Stimulated activated naive CD8-positive, alpha-beta T cell treated with anti-CD3 and anti-CD28 coated beads, Interleukin-15, Interleukin-2, amounts not matched to agents 100 U/mL and 50 U/mL, for 24 hours (primary cell): ENCODE data around the gene TWIST2.

Experiments used
- ATAC-seq: fragments of 150-1000 bp; cut with Tn5 transposase; one replicate; pipeline ENCODE4 v1.10.0; 2021
- DNase-seq: peaks from one replicate; pipeline ENCODE4 v3.0.0; 2021

TWIST2 gene

GRCh38 chr2:238838786-238839327 lies 9.0 kb upstream of the TWIST2 start:
- no peak for ATAC-seq
- DNase-seq: no peak

DNA sequence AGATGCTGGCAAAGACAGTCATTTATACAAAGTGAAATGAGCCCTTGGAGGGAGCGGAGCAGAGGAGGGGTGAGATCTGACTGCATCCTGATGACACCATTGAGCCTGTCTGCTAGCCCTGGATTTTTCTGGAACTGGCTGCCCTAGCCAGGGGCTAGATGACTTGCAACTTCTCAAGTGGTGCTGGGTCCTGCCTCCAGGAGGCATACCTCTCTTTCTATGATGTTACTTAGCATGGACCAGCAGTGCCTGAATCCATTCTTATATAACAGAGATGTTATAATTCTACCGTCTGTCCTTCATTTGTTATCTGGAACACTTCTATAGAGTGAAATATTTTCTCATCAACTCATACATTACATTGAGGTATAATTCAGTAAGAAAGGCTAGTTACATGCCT lies 8.5 kb upstream of the TWIST2 start:
- ATAC-seq: no peak
- no peak for DNase-seq

DNA sequence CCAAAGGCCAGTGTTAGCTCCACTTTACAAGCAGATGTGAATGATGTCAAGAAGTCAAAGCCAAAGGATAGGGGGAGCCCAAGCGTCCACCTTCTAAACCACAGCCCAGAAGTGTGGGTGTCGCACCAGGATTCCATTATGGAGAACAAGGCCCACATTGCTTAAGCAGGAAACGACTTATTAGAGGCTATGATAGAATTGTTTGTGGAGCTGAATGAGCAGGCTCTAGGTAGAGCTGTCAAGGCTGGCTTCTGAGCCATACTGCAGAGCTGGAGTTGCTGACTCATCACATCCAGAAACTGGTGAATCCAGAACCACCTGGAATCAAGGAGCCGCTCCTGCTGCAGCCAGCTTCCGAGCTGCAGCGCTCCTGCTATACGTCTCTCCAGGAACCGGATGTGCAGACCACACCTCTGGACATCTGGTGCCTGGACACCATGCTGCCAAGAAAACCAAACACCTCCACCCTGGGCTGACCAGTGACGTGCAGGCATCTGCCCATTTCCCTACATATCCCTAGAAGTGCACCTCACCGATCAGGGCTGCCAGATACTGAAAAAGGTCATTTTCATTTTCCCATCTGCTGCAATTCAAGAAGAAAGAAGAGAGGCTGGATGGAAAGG lies 6.2 kb upstream of the TWIST2 start:
- DNase-seq: no peak
- no peak for ATAC-seq

DNA sequence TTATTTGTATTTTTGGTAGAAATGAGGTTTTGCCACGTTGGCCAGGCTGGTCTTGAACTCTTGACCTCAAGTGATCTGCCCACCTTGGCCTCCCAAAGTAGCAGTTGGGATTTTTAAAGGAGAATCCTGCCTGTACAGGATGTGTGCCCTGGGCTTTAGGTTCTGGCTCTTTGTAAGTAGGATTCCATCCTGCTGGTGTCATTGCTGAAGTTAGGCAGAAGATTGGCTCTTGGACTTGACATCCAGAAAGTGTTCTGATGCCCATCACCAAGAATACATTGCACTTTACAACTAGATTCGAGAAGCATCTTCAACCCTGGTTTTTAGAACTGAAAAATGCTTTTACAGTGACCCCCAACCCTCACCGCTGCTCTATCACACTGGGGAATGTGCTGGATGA lies 4.4 kb upstream of the TWIST2 start:
- ATAC-seq (no peak), DNase-seq (no peak)

DNA sequence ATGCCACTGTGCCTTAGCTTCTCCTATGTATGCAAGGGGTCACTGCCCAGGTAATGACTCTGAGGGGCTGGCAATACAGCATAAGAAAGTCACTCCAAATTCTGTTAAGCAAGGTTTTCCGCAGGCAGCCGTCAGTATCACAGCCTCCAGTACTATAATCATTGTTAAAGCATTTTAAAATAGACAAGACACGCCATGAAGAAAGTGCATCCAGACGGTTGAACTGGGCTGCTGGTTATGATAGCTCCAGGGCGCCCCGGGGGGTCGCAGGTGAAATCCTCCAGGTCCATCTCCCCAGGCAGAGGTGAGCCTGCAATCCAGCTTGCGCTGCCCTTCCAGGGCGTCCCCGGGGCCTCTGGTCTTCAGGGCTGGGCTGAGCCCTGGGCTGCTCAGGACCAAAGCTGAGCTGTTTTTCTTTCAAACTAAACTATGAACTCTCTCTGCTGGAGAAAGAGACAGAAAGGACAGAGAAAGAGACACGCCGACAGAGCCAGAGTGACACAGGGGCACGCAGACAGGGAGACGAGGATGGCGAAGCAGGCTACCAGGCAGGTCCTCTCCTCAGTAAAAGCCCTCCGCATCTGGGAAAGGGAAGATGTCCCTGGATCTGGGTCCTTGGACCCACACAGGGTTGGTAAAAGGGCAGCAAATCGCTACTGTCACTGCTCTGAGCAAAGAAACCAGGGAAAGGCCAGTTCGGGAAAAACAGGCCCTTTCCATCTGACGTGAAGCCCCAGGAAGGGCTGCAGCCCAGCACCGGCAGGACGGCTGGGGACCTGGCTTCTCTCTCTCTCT lies 2.1 kb upstream of the TWIST2 start:
- no peak for DNase-seq

GRCh38 chr2:238846378-238846627 lies 1.6 kb upstream of the TWIST2 start:
- ATAC-seq: no peak

More for the DNA sequence above, 2.1 kb upstream of the TWIST2 start:
- no peak for ATAC-seq

GRCh38 chr2:238846628-238847418 lies 1.1 kb upstream of the TWIST2 start:
- DNase-seq (no peak), ATAC-seq (no peak)

More at GRCh38 chr2:238846378-238846627, 1.6 kb upstream of the TWIST2 start:
- no peak for DNase-seq

GRCh38 chr2:238847419-238847801 lies 475 bp upstream of the TWIST2 start:
- DNase-seq: no peak
- no peak for ATAC-seq

GRCh38 chr2:238848691-238848975 lies 748 bp downstream of the TWIST2 start:
- no peak for DNase-seq
- no peak for ATAC-seq

- ATAC-seq (no peak), DNase-seq (no peak)
Observed at GRCh38 chr2:238848976-238849853, 1.3 kb downstream of the TWIST2 start.

DNA sequence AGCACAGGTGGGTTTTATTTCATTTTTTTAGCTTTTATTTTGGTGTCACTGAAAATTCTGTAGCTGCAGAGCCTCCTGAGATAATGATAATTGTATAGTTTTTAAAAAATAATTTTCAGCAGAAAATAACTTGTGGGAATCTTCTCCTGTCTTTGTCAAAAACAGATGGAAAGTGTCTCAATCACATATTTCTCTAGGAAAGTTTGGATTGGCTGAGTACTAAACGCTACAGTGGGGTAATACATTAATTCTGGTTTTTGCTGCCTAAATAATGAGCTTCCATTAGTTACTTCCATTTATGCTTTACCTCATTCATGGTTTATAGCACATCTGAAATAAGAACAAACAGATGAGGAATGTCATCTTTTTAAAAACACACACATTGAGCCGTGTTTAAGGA lies 2.2 kb downstream of the TWIST2 start:
- ATAC-seq (no peak), DNase-seq (no peak)

GRCh38 chr2:238851026-238851425 lies 3.1 kb downstream of the TWIST2 start:
- DNase-seq: no peak
- no peak for ATAC-seq

- ATAC-seq: no peak
- no peak for DNase-seq
Observed at GRCh38 chr2:238851761-238852160, 3.9 kb downstream of the TWIST2 start.

DNA sequence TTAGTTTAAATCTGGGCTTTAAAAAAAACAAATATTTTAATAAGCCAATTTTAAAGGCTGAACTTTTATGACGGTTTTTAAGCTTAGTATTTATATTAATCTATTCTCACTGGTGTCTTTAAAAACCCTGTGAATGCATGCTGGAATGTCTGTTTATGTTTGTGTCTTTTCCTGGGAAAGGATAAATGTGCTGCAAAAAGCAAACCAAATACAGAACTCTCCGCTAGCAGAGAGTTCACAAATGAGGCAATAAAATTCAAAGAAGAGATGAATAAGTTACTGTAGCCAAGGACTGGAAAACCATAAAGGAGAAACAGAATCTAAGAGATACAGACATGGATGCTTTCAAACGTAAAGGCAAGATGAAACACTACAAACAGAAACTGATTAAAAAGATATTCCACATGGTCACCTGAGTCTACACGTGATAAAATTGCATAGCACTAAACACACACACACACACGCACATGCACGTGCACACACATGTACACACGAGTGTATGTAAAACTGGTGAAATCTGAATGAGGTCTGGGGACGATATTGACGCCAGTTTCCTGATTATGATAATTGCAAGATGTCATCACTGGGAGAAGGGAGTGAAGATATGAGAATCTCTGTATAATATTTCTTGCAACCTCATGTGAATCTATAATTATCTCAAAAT lies 4.5 kb downstream of the TWIST2 start:
- ATAC-seq (no peak), DNase-seq (no peak)

DNA sequence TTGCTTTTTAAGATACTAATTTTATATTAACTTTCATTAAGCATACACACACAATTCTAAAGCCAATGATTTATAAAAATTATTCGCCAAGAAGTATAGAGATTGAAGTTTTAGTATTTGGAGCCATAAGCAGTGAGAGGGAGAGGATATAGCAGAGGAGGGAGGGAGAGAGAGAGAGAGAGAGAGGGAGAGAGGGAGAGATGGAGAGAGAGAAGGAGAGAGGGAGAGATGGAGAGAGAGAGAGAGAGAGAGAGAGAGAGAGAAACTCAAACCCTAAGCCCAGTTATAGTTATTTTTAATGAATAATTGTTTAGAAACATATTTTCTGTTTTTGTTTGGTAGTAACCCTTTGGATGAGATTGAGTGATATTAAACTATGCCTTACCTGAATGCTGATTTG lies 5.3 kb downstream of the TWIST2 start:
- ATAC-seq (no peak), DNase-seq (no peak)

DNA sequence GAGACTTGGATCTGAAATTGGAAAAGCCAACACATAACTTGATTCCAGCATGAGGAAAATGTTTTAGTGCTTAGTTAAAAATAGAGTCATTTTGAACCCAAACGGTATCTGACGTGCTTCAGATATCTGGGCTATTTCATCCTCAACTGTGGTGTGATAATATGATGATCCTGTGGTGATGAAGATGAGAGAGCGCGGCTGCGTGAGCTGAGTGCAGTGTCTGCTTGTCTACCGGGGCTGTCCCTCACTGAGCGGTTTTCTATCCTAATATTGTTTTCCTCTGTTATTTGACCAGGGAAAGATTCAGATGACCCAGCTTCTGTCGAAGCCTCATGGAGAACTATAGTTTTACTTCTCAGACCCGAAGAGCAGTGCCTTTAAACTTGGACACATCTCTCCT lies 5.8 kb downstream of the TWIST2 start:
- DNase-seq (no peak), ATAC-seq (no peak)

- DNase-seq: no peak
- ATAC-seq: no peak
Observed at GRCh38 chr2:238854246-238854645, 6.4 kb downstream of the TWIST2 start.

DNA sequence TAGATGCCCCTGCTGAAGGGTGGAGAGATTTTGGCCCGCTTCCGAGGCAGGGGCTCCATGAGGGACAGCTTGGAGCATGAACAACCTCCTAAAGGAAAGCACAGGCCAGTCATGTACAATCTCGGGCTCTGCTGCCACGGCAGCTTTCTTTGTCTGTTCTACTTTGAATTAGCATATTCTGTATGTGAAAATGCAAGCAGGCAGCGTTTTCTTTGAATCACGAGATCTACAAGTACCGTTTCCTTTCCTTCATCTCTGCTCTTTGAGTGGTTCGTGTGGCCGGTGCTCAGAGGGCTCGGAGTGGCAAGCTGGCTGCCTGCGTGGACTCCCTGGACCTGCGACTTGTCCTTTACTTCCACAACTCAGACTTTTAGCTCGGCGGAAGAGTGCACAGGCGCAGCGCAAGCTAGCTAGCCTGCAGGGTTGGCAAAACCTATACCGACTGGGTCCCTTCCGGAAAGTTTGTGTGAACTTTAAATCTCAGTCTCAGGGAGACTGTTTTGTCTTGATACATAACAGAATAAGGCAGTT lies 6.9 kb downstream of the TWIST2 start:
- DNase-seq (no peak), ATAC-seq (no peak)

GRCh38 chr2:238855299-238855698 lies 7.4 kb downstream of the TWIST2 start:
- DNase-seq (no peak), ATAC-seq (no peak)

GRCh38 chr2:238855891-238856580 lies 8.2 kb downstream of the TWIST2 start:
- ATAC-seq (no peak), DNase-seq (no peak)
